SK-N-SH (cell line): ENCODE results near the gene RPL28. TPM values are rescaled to one million over a fixed set of nuclear protein-coding genes. Genes with fewer than 3 reads are reported as not detected.
A peak's percentile ranks its signal among the peaks of the same experiment; 100 is the strongest.

Experiments
- CTCF ChIA-PET: fragments of 300-600, 350-600 bp; formaldehyde crosslinking; extraction: SDS; loops from one replicate; lab custom pipeline; 2021; lab: Yijun Ruan, JAX
- POLR2A ChIA-PET: fragments of 350-600 bp; sonication (Branson Sonifier 250); formaldehyde crosslinking; extraction: SDS; loops from one replicate; lab custom pipeline; 2020; ENCODE audit warnings: antibody characterized with exemption, inconsistent platforms; lab: Yijun Ruan, JAX
- DNase-seq: peaks from one replicate; pipeline ENCODE4 v3.0.0; 2012
- H2AFZ ChIP-seq: fragments of 200-600 bp; sonication (generic); 2 replicates; pipeline ENCODE4 v1.8.1; 2016; ENCODE audit warnings: antibody characterized with exemption, mild to moderate bottlenecking, low read depth
- H3F3A ChIP-seq: fragments of 200-600 bp; sonication (generic); replicated peaks from 2 replicates; pipeline ENCODE3; 2016; ENCODE audit warnings: antibody characterized with exemption, mild to moderate bottlenecking; ENCODE audit not compliant: insufficient read depth
- H3K27ac ChIP-seq, 2 experiments: fragments of 200-500 bp in 1 of 2; fragments of 200-600 bp in 1 of 2; sonication (Bioruptor generic) in 1 of 2; sonication (generic), shearing (Covaris generic) in 1 of 2; 2 replicates each; pipeline versions ENCODE4 v1.5.1 to v1.6.1; 2014 to 2016; ENCODE audit warnings: low read depth in 2 of 2, inconsistent platforms in 1 of 2, low read length in 1 of 2, mild to moderate bottlenecking in 1 of 2, mixed read lengths in 1 of 2
- H3K27me3 ChIP-seq: fragments of 200-600 bp; sonication (generic), shearing (Covaris generic); 2 replicates; pipeline ENCODE4 v1.6.1; 2016; ENCODE audit warnings: mixed run types; ENCODE audit not compliant: insufficient read depth
- H3K36me3 ChIP-seq, 2 experiments: fragments of 200-500 bp in 1 of 2; fragments of 200-600 bp in 1 of 2; sonication (Bioruptor generic) in 1 of 2; sonication (generic) in 1 of 2; replicated peaks in 1 of 2; 2 replicates each; pipeline versions ENCODE3 to v1.5.1; 2014 to 2016; ENCODE audit warnings: low read length in 1 of 2, mild to moderate bottlenecking in 1 of 2; ENCODE audit not compliant: insufficient read depth in 2 of 2, control insufficient read depth in 1 of 2
- H3K4me1 ChIP-seq, 2 experiments: fragments of 200-500 bp in 1 of 2; fragments of 200-600 bp in 1 of 2; sonication (Bioruptor generic) in 1 of 2; sonication (generic), shearing (Covaris generic) in 1 of 2; 2 replicates each; pipeline versions ENCODE4 v1.5.1 to v1.6.1; 2014 to 2016; ENCODE audit warnings: low read depth in 1 of 2, low read length in 1 of 2, mixed run types in 1 of 2; ENCODE audit not compliant: insufficient read depth in 2 of 2, control insufficient read depth in 1 of 2
- H3K4me2 ChIP-seq: fragments of 200-600 bp; sonication (generic), shearing (Covaris generic); 2 replicates; pipeline ENCODE4 v1.6.1; 2017; ENCODE audit warnings: mixed run types
- H3K4me3 ChIP-seq, 2 experiments: fragments of 200-500 bp in 1 of 2; fragments of 200-600 bp in 1 of 2; sonication (Bioruptor generic) in 1 of 2; sonication (generic), shearing (Covaris generic) in 1 of 2; 2 replicates each; pipeline versions ENCODE4 v1.5.1 to v1.8.1; 2014 to 2016; ENCODE audit warnings: low read depth in 2 of 2, inconsistent platforms in 1 of 2, low read length in 1 of 2, mild to moderate bottlenecking in 1 of 2, mixed read lengths in 1 of 2, moderate library complexity in 1 of 2
- H3K79me2 ChIP-seq: fragments of 200-600 bp; sonication (generic); 2 replicates; pipeline ENCODE4 v1.8.1; 2017; ENCODE audit warnings: mild to moderate bottlenecking; ENCODE audit not compliant: insufficient read depth
- H3K9ac ChIP-seq: fragments of 200-600 bp; sonication (generic); 2 replicates; pipeline ENCODE4 v1.6.1; 2017; ENCODE audit warnings: mixed run types
- H3K9me2 ChIP-seq: fragments of 200-600 bp; sonication (generic); 2 replicates; pipeline ENCODE4 v1.6.1; 2017; ENCODE audit warnings: mixed run types
- H3K9me3 ChIP-seq: fragments of 200-600 bp; sonication (generic); 2 replicates; pipeline ENCODE4 v1.6.1; 2017; ENCODE audit warnings: mixed run types, mild to moderate bottlenecking, moderate library complexity
- H4K20me1 ChIP-seq: fragments of 200-600 bp; sonication (generic); 2 replicates; pipeline ENCODE4 v1.6.1; 2017; ENCODE audit warnings: mild to moderate bottlenecking, mixed run types; ENCODE audit not compliant: insufficient read depth
- CHD2 ChIP-seq: fragments of 150-350 bp; IDR thresholded peaks from 2 replicates; pipeline ENCODE4 v1.6.1; 2018; ENCODE audit warnings: low read length; ENCODE audit not compliant: partially characterized antibody
- ELF1 ChIP-seq: IDR thresholded peaks from 2 replicates; pipeline ENCODE4 v1.4.0; 2012
- EP300 ChIP-seq, 2 experiments: IDR thresholded peaks; 2 replicates each; pipeline versions ENCODE4 v1.4.0 to v1.6.1; 2012; ENCODE audit warnings: borderline replicate concordance in 1 of 2, low read depth in 1 of 2, low read length in 1 of 2
- FOSL2 ChIP-seq: IDR thresholded peaks from 2 replicates; pipeline ENCODE4 v1.4.0; 2012; ENCODE audit warnings: low read depth, mild to moderate bottlenecking, moderate library complexity, borderline replicate concordance
- FOXJ3 ChIP-seq: sonication (generic); formaldehyde crosslinking; IDR thresholded peaks from 2 replicates; pipeline ENCODE4 v1.5.1; 2020; ENCODE audit warnings: mild to moderate bottlenecking, missing genetic modification reagents
- FOXM1 ChIP-seq: IDR thresholded peaks from 2 replicates; pipeline ENCODE4 v1.4.0; 2012; ENCODE audit warnings: low read depth, mild to moderate bottlenecking
- GABPA ChIP-seq: IDR thresholded peaks from 2 replicates; pipeline ENCODE4 v1.4.0; 2012; ENCODE audit warnings: low read depth, mild to moderate bottlenecking
- JUND ChIP-seq: IDR thresholded peaks from 2 replicates; pipeline ENCODE4 v1.4.0; 2012
- MEF2A ChIP-seq: IDR thresholded peaks from 2 replicates; pipeline ENCODE4 v1.4.0; 2012; ENCODE audit warnings: low read depth, borderline replicate concordance
- NFIC ChIP-seq: IDR thresholded peaks from 2 replicates; pipeline ENCODE4 v1.4.0; 2012; ENCODE audit warnings: borderline replicate concordance
- RCOR1 ChIP-seq: fragments of 150-350 bp; IDR thresholded peaks from 2 replicates; pipeline ENCODE4 v1.6.1; 2017; ENCODE audit warnings: antibody characterized with exemption, low read length
- RFX5 ChIP-seq: IDR thresholded peaks from 2 replicates; pipeline ENCODE4 v1.6.1; 2012; ENCODE audit warnings: mild to moderate bottlenecking, improper control_type of control experiment, low read length
- RXRA ChIP-seq: IDR thresholded peaks from 2 replicates; pipeline ENCODE4 v1.4.0; 2012; ENCODE audit warnings: low read depth, mild to moderate bottlenecking, borderline replicate concordance
- TEAD4 ChIP-seq: IDR thresholded peaks from 2 replicates; pipeline ENCODE4 v1.4.0; 2012; ENCODE audit warnings: mild to moderate bottlenecking, borderline replicate concordance; ENCODE audit not compliant: insufficient read depth
- YY1 ChIP-seq: IDR thresholded peaks from 2 replicates; pipeline ENCODE4 v1.4.0; 2012; ENCODE audit warnings: low read depth, mild to moderate bottlenecking
- WGBS: methylation state at CpG from one replicate; pipeline ENCODE4 v1.1.6; 2017; ENCODE audit warnings: low lambda C conversion rate; 5-methylcytosine and 5-hydroxymethylcytosine counted together
- polyA plus RNA-seq, 3 experiments: library from polyadenylated mRNA; depleted of rRNA; stranded (reverse); fragments of >200 nt; gene quantifications; 2 replicates each; pipeline ENCODE4 v1.2.3, GENCODE V29; 2012
- TF ChIP-seq, protein P1 (sequence below): fragments of 150-350 bp; IDR thresholded peaks from 2 replicates; pipeline ENCODE4 v1.6.1; 2017; ENCODE audit warnings: antibody characterized with exemption, low read length, low read depth, borderline replicate concordance
- TF ChIP-seq, protein P2 (sequence below): IDR thresholded peaks from 2 replicates; pipeline ENCODE4 v1.4.0; 2012; ENCODE audit warnings: low read depth
- TF ChIP-seq, protein P3 (sequence below): IDR thresholded peaks from 2 replicates; pipeline ENCODE4 v1.4.0; 2012; ENCODE audit warnings: low read depth, borderline replicate concordance

The RPL28 gene
- polyA plus RNA-seq, 1 of the 3 experiments (the other 2 are of a cell fraction), result 2,368 TPM

DNA sequence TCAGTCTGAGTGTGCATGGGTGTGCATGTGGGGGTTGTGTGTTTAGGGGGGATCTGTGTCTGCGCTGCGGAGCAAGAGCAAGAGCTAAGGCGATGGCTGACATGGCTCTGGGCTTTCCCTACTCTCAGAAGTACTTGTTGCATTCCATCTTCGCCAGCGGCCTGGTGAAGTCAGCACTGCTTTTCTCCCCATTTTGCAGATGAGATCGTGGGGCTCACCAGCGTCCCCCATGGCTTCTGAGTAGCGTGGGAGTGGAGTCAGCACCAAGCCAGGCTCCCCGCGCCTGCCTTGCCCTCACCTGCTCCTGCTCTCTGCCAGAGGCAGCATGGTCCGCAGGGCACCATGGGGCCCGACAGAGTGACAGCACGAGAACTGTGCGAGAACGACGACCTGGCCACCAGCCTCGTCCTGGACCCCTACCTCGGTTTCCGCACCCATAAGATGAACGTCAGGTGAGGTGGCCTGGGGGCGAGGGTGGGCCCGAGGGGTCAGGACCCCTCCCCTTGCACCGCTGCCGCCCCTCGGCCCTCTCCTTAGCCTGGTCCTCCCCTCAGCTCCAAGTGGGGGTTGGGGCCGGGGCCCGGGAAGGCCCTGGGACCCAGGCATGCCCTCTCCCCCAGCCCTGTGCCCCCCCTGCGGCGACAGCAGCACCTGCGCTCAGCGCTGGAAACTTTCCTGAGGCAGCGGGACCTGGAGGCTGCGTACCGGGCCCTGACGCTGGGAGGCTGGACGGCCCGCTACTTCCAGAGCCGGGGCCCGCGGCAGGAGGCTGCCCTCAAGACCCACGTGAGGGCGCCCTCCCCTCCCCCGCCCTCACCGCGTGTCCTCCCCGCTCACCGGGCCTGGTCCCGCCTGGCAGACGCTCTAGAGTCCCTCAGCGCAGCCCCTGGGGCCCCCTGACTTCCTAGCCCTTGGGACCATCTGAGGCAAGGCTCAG is 43.9 kb upstream of the RPL28 start:
- no peaks in the 10 kb centered on the region for H4K20me1 ChIP-seq
- no peak for DNase-seq
- H3K4me3 ChIP-seq, result peak overlapping the region in 1 of 2 experiments; percentile 29; a peak in 2 of 4 replicates
- H2AFZ ChIP-seq, result no peak overlapping the region
- WGBS, result 87% methylated on average over 31 of the region's 50 CpGs
- H3K79me2 ChIP-seq, result peaks cover 9% of the 10 kb centered on the region; the same call in 1 of the 2 replicates
- ChIA-PET POLR2A (no interaction called here), CTCF (no interaction called here)
- peak overlapping the region; percentile 100; the same call in 1 of the 2 replicates for H3K4me2 ChIP-seq
- no peaks in the 10 kb centered on the region for H3F3A ChIP-seq
- peaks cover 0 to 4% of the 10 kb centered on the region in 2 experiments for H3K36me3 ChIP-seq
- H3K9ac ChIP-seq, result no peak overlapping the region
- no peaks in the 10 kb centered on the region for H3K9me3 ChIP-seq
- TF ChIP-seq, protein P1, sequence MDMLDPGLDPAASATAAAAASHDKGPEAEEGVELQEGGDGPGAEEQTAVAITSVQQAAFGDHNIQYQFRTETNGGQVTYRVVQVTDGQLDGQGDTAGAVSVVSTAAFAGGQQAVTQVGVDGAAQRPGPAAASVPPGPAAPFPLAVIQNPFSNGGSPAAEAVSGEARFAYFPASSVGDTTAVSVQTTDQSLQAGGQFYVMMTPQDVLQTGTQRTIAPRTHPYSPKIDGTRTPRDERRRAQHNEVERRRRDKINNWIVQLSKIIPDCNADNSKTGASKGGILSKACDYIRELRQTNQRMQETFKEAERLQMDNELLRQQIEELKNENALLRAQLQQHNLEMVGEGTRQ, result no peak
- TF ChIP-seq NFIC, result no peak
- TF ChIP-seq FOXM1, result no peak
- TF ChIP-seq, protein P2, sequence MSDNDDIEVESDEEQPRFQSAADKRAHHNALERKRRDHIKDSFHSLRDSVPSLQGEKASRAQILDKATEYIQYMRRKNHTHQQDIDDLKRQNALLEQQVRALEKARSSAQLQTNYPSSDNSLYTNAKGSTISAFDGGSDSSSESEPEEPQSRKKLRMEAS, result no peak
- TF ChIP-seq YY1, result no peak
- TF ChIP-seq, protein P3, sequence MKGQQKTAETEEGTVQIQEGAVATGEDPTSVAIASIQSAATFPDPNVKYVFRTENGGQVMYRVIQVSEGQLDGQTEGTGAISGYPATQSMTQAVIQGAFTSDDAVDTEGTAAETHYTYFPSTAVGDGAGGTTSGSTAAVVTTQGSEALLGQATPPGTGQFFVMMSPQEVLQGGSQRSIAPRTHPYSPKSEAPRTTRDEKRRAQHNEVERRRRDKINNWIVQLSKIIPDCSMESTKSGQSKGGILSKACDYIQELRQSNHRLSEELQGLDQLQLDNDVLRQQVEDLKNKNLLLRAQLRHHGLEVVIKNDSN, result no peak
- no peak for TF ChIP-seq EP300 (IDR thresholded peaks at IDR 0.05; ENCODE audit: borderline replicate concordance in 1 of 2, low read depth in 1 of 2, low read length in 1 of 2)
- no peak for TF ChIP-seq TEAD4
- TF ChIP-seq RXRA, result no peak
- no peak for TF ChIP-seq MEF2A
- TF ChIP-seq JUND, result no peak
- no peak for TF ChIP-seq FOSL2
- TF ChIP-seq FOXJ3, result no peak
- TF ChIP-seq RFX5, result no peak
- TF ChIP-seq GABPA, result no peak
- TF ChIP-seq CHD2, result no peak
- TF ChIP-seq RCOR1, result no peak
- no peak for TF ChIP-seq ELF1
- H3K27ac ChIP-seq, result no peak overlapping the region
- H3K4me1 ChIP-seq, result peaks cover 0 to 44% of the 10 kb centered on the region in 2 experiments; a peak in 2 of 4 replicates
- H3K9me2 ChIP-seq, result no peaks in the 10 kb centered on the region
- no peaks in the 10 kb centered on the region for H3K27me3 ChIP-seq
